GM19240 (cell line): ENCODE measurements around the gene RPAIN.

Source experiments
- DNase-seq: peaks from one replicate; pipeline ENCODE4 v3.0.0; 2011; ENCODE audit warnings: low spot score; ENCODE audit not compliant: insufficient read length

RPAIN gene

GRCh38 chr17:5419959-5420653, at the start of gene RPAIN:
Gene RPAIN, plus strand, starts transcription at chr17:5420182. Its CDS starts 29 bp downstream, at chr17:5420211.
- peak; percentile 50 for DNase-seq

GRCh38 chr17:5370411-5370810, 49.6 kb upstream of the RPAIN start:
- DNase-seq, result no peak

- DNase-seq, result no peak
These were observed 46.9 kb upstream of the RPAIN start for GRCh38 chr17:5373112-5373511.

GRCh38 chr17:5378566-5379207, 41.3 kb upstream of the RPAIN start:
- no peak for DNase-seq

GRCh38 chr17:5379351-5380107, 40.5 kb upstream of the RPAIN start:
- no peak for DNase-seq

- no peak for DNase-seq
These were observed 39.4 kb upstream of the RPAIN start for GRCh38 chr17:5380491-5381135.

- no peak for DNase-seq
These were observed 38.4 kb upstream of the RPAIN start for GRCh38 chr17:5381542-5381941.

GRCh38 chr17:5391678-5392077, 28.3 kb upstream of the RPAIN start:
- DNase-seq, result no peak

- DNase-seq, result no peak
These were observed 23.4 kb upstream of the RPAIN start for GRCh38 chr17:5396612-5397011.

GRCh38 chr17:5399767-5400166, 20.2 kb upstream of the RPAIN start:
- no peak for DNase-seq

GRCh38 chr17:5405400-5405799, 14.6 kb upstream of the RPAIN start:
- DNase-seq, result no peak

- DNase-seq, result no peak
These were observed 11.8 kb upstream of the RPAIN start for GRCh38 chr17:5408186-5408585.

GRCh38 chr17:5410594-5411272, 9.2 kb upstream of the RPAIN start:
- DNase-seq, result no peak

- no peak for DNase-seq
These were observed 6.3 kb upstream of the RPAIN start for GRCh38 chr17:5413682-5414081.

GRCh38 chr17:5416901-5417300, 3.1 kb upstream of the RPAIN start:
- no peak for DNase-seq

- DNase-seq, result no peak
These were observed 1.1 kb upstream of the RPAIN start for GRCh38 chr17:5418858-5419355.

GRCh38 chr17:5419356-5419958, 525 bp upstream of the RPAIN start, which contains the start of gene NUP88:
Gene NUP88, minus strand, starts transcription at chr17:5419662. Its CDS starts 12 bp downstream, at chr17:5419650.
- DNase-seq, result peak; percentile 90

- no peak for DNase-seq
These were observed 2.5 kb downstream of the RPAIN start for GRCh38 chr17:5422505-5422904.

- DNase-seq, result no peak
These were observed 4.9 kb downstream of the RPAIN start for GRCh38 chr17:5424909-5425308.

- no peak for DNase-seq
These were observed 5.8 kb downstream of the RPAIN start for GRCh38 chr17:5425826-5426225.
